HepG2 (cell line): ENCODE results near the gene ASB4. TPM values are rescaled to one million over a fixed set of nuclear protein-coding genes. Genes with fewer than 3 reads are reported as not detected.

ENCODE experiments used
- ATAC-seq: fragments of 200-7000 bp; cut with Tn5 transposase; 3 replicates; pipeline ENCODE4 v1.9.1; 2020; ENCODE audit warnings: mild to moderate bottlenecking, moderate library complexity
- BruUV-seq: library from RNA; stranded (reverse); fragments of 400-500 nt; replicated peaks from 2 replicates; lab custom pipeline; 2021; lab: Mats Ljungman, UMichigan
- CTCF ChIA-PET: fragments of 300-600 bp; formaldehyde crosslinking; extraction: SDS; loops from one replicate; lab custom pipeline; 2021; ENCODE audit warnings: low total read pairs, inconsistent platforms, low intra/inter-chr PET ratio; lab: Yijun Ruan, JAX
- POLR2A ChIA-PET: fragments of 350-600 bp; sonication (Branson Sonifier 250); formaldehyde crosslinking; loops from one replicate; lab custom pipeline; 2020; ENCODE audit warnings: antibody characterized with exemption, inconsistent platforms; lab: Yijun Ruan, JAX
- DNase-seq: peaks from one replicate; pipeline ENCODE4 v3.0.0-alpha.2; 2015; ENCODE audit warnings: low spot score
- FAIRE-seq: peaks from 3 replicates; lab custom pipeline; 2011; peaks lifted over from hg19 to GRCh38; lab: Jason Lieb, UNC
- H2AFZ ChIP-seq: one replicate; pipeline ENCODE4 v1.6.1; 2011; ENCODE audit warnings: low read length, inconsistent platforms
- H3K27ac ChIP-seq: fragments of 300-600 bp; 3 replicates; pipeline ENCODE4 v1.8.0; 2011; ENCODE audit warnings: mixed run types, mild to moderate bottlenecking, mixed read lengths, low read length, inconsistent platforms; ENCODE audit not compliant: insufficient read depth; ENCODE audit errors: extremely low read length
- H3K27me3 ChIP-seq, 2 experiments: fragments of 200-600 bp in 1 of 2; 2 replicates in 1 of 2; 3 replicates in 1 of 2; pipeline versions ENCODE4 v1.6.0 to v1.8.0; 2011; ENCODE audit warnings: low read length in 2 of 2, mild to moderate bottlenecking in 2 of 2, moderate library complexity in 2 of 2, inconsistent platforms in 1 of 2; ENCODE audit not compliant: insufficient read depth in 2 of 2, control insufficient read depth in 1 of 2
- H3K36me3 ChIP-seq, 2 experiments: fragments of 200-600 bp in 1 of 2; replicated peaks in 1 of 2; 2 replicates in 1 of 2; 3 replicates in 1 of 2; pipeline versions ENCODE4 v1.5.1 to v1.8.0; 2011; ENCODE audit warnings: low read length in 2 of 2, inconsistent platforms in 1 of 2; ENCODE audit not compliant: insufficient read depth in 2 of 2, control insufficient read depth in 1 of 2
- H3K4me1 ChIP-seq: 2 replicates; pipeline ENCODE4 v1.5.1; 2012; ENCODE audit warnings: low read length, inconsistent platforms; ENCODE audit not compliant: insufficient read depth
- H3K4me2 ChIP-seq: 2 replicates; pipeline ENCODE4 v1.6.0; 2011; ENCODE audit warnings: low read depth, low read length, inconsistent platforms
- H3K4me3 ChIP-seq, 3 experiments: fragments of 200-600 bp in 1 of 3; sonication (generic), shearing (Covaris generic) in 1 of 3; replicated peaks in 1 of 3; 2 replicates each; pipeline ENCODE4 v1.5.1; 2011 to 2016; ENCODE audit warnings: low read length in 3 of 3, inconsistent platforms in 2 of 3, low read depth in 2 of 3, mild to moderate bottlenecking in 2 of 3, control low read depth in 1 of 3, mixed read lengths in 1 of 3; ENCODE audit not compliant: insufficient read depth in 1 of 3
- H3K79me2 ChIP-seq: one replicate; pipeline ENCODE4 v1.6.1; 2011; ENCODE audit warnings: low read length, inconsistent platforms; ENCODE audit not compliant: insufficient read depth
- H3K9ac ChIP-seq: 2 replicates; pipeline ENCODE4 v1.6.0; 2011; ENCODE audit warnings: mild to moderate bottlenecking, low read depth, low read length, inconsistent platforms; ENCODE audit not compliant: insufficient read depth
- H3K9me3 ChIP-seq: 2 replicates; pipeline ENCODE4 v1.5.1; 2012; ENCODE audit warnings: mild to moderate bottlenecking, low read length
- H4K20me1 ChIP-seq: 2 replicates; pipeline ENCODE4 v1.6.0; 2011; ENCODE audit warnings: inconsistent platforms, mild to moderate bottlenecking, low read length, moderate library complexity; ENCODE audit not compliant: insufficient read depth
- FLYWCH1 ChIP-seq: sonication (generic); formaldehyde crosslinking; IDR thresholded peaks from 2 replicates; pipeline ENCODE4 v1.8.1; 2023; ENCODE audit warnings: mild to moderate bottlenecking, missing genetic modification reagents
- MBD4 ChIP-seq: IDR thresholded peaks from 2 replicates; pipeline ENCODE4 v1.6.1; 2012; ENCODE audit warnings: low read length, inconsistent platforms, borderline replicate concordance
- PHF20 ChIP-seq: sonication (generic); formaldehyde crosslinking; IDR thresholded peaks from 2 replicates; pipeline ENCODE4 v1.5.0; 2020; ENCODE audit warnings: mild to moderate bottlenecking, missing genetic modification reagents
- RNF2 ChIP-seq: fragments of 450-650 bp; conservative IDR thresholded peaks from 2 replicates; pipeline ENCODE4 v1.6.1; 2016; ENCODE audit warnings: low read depth
- ZBTB7B ChIP-seq: sonication (generic); formaldehyde crosslinking; IDR thresholded peaks from 2 replicates; pipeline ENCODE4 v1.4.0; 2020; ENCODE audit warnings: missing genetic modification reagents
- ZBTB8A ChIP-seq: sonication (generic); formaldehyde crosslinking; IDR thresholded peaks from 2 replicates; pipeline ENCODE4 v1.4.0; 2020; ENCODE audit warnings: mild to moderate bottlenecking, low read depth, missing genetic modification reagents, borderline replicate concordance
- ZC3H4 ChIP-seq: sonication (generic); formaldehyde crosslinking; IDR thresholded peaks from 2 replicates; pipeline ENCODE4 v1.4.0; 2020; ENCODE audit warnings: missing genetic modification reagents, borderline replicate concordance
- ZNF124 ChIP-seq: sonication (generic); formaldehyde crosslinking; IDR thresholded peaks from 2 replicates; pipeline ENCODE4 v1.4.0; 2020; ENCODE audit warnings: missing genetic modification reagents
- ZNF569 ChIP-seq: sonication (generic); formaldehyde crosslinking; IDR thresholded peaks from 2 replicates; pipeline ENCODE4 v1.5.0; 2020; ENCODE audit warnings: mild to moderate bottlenecking, missing genetic modification reagents, moderate library complexity, borderline replicate concordance
- ZNF768 ChIP-seq: sonication (generic); formaldehyde crosslinking; IDR thresholded peaks from 2 replicates; pipeline ENCODE4 v1.4.0; 2020; ENCODE audit warnings: missing genetic modification reagents
- ZNF879 ChIP-seq: sonication (generic); formaldehyde crosslinking; IDR thresholded peaks from 2 replicates; pipeline ENCODE4 v1.8.1; 2023; ENCODE audit warnings: missing genetic modification reagents
- WGBS: methylation state at CpG from one replicate; pipeline ENCODE4 v1.1.6; 2017; ENCODE audit warnings: low lambda C conversion rate; 5-methylcytosine and 5-hydroxymethylcytosine counted together
- in situ Hi-C: cut with HindIII; loops from 2 replicates; pipeline ENCODE4 v1.10.0; 2017; ENCODE audit warnings: low pct_unique_long_range_greater_than_20kb; ENCODE audit not compliant: extremely low pct_ligation_motif_present
- intact Hi-C: fragments of 100-400 bp; cut with micrococcal nuclease; formaldehyde crosslinking; loops from one replicate; pipeline ENCODE4 v1.10.0; 2022; ENCODE audit not compliant: unreplicated experiment
- polyA plus RNA-seq, 8 experiments: library from polyadenylated mRNA; depleted of rRNA in 3 of 8; stranded (reverse) in 7 of 8; unstranded in 1 of 8; fragments of >200 nt; fragmentation: Illumina TruSeq in 4 of 8; extraction: Trizol in 4 of 8; gene quantifications; 2 replicates each; pipeline versions ENCODE4 v1.2.1 to v1.2.3, GENCODE V29; 2011 to 2016; ENCODE audit warnings: low read depth in 4 of 8, missing spikeins in 1 of 8, mixed read lengths in 1 of 8; ENCODE audit not compliant: insufficient read depth in 1 of 8
- total RNA-seq, 5 experiments: library from RNA; depleted of rRNA; stranded (reverse); fragments of >200 nt; fragmentation: Illumina TruSeq; extraction: Trizol; gene quantifications; 2 replicates each; pipeline ENCODE4 v1.2.3, GENCODE V29; 2016; ENCODE audit warnings: low read depth in 1 of 5
- TF ChIP-seq, protein P1 (sequence below): sonication (generic); formaldehyde crosslinking; IDR thresholded peaks from 2 replicates; pipeline ENCODE4 v1.8.1; 2023; ENCODE audit warnings: missing genetic modification reagents, inconsistent platforms, borderline replicate concordance
- TF ChIP-seq, protein P2 (sequence below): sonication (generic); formaldehyde crosslinking; IDR thresholded peaks from 2 replicates; pipeline ENCODE4 v1.4.0; 2020; ENCODE audit warnings: missing genetic modification reagents, borderline replicate concordance

Gene ASB4
- total and polyA plus RNA-seq, 2 of the 13 experiments (the other 11 are each of a cell fraction or from before 2014, with no cell fraction given), result 1.1 to 4.0 TPM

DNA sequence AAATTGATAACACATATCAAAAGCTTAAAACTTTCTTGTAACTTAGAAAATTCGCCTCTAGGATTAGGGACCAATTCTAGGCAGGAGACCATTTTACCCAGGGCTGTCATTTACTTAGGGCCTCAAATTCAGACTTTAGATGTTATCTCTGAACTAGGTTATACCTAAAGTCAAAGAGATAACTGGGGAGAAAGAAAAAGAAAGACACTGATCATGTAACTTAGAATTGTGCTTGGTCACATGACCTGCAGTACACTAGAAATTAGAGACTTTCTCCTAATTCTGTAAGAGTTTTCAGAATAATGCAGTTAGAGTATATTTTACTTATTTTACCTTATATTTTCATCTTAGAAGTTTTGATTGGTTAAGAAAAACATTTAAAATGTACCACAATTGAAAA, 16.7 kb downstream of the ASB4 start:
- H3K4me2 ChIP-seq, result no peak overlapping the region
- in situ Hi-C loops, result no loop called here
- TF ChIP-seq MBD4, result no peak
- TF ChIP-seq ZNF569 (CRISPR knock-in tag), result no peak
- TF ChIP-seq, protein P1, sequence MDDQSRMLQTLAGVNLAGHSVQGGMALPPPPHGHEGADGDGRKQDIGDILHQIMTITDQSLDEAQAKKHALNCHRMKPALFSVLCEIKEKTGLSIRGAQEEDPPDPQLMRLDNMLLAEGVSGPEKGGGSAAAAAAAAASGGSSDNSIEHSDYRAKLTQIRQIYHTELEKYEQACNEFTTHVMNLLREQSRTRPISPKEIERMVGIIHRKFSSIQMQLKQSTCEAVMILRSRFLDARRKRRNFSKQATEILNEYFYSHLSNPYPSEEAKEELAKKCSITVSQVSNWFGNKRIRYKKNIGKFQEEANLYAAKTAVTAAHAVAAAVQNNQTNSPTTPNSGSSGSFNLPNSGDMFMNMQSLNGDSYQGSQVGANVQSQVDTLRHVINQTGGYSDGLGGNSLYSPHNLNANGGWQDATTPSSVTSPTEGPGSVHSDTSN, result no peak
- no peak for TF ChIP-seq ZNF124 (CRISPR knock-in tag)
- TF ChIP-seq FLYWCH1 (CRISPR knock-in tag), result no peak
- TF ChIP-seq ZBTB7B (CRISPR knock-in tag), result no peak
- TF ChIP-seq ZNF879 (CRISPR knock-in tag), result no peak
- no peak for TF ChIP-seq PHF20 (CRISPR knock-in tag)
- TF ChIP-seq, protein P2, sequence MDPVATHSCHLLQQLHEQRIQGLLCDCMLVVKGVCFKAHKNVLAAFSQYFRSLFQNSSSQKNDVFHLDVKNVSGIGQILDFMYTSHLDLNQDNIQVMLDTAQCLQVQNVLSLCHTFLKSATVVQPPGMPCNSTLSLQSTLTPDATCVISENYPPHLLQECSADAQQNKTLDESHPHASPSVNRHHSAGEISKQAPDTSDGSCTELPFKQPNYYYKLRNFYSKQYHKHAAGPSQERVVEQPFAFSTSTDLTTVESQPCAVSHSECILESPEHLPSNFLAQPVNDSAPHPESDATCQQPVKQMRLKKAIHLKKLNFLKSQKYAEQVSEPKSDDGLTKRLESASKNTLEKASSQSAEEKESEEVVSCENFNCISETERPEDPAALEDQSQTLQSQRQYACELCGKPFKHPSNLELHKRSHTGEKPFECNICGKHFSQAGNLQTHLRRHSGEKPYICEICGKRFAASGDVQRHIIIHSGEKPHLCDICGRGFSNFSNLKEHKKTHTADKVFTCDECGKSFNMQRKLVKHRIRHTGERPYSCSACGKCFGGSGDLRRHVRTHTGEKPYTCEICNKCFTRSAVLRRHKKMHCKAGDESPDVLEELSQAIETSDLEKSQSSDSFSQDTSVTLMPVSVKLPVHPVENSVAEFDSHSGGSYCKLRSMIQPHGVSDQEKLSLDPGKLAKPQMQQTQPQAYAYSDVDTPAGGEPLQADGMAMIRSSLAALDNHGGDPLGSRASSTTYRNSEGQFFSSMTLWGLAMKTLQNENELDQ (CRISPR knock-in tag), result no peak
- TF ChIP-seq ZNF768 (CRISPR knock-in tag), result no peak
- no peak for TF ChIP-seq RNF2
- no peak for TF ChIP-seq ZBTB8A (CRISPR knock-in tag)
- TF ChIP-seq ZC3H4, result no peak

More for the DNA sequence above, 16.7 kb downstream of the ASB4 start:
- DNase-seq, result no peak
- no peak overlapping the region for H3K9ac ChIP-seq
- BruUV-seq, result no TSS peak
- POLR2A ChIA-PET, result no interaction called here
- intact Hi-C loops, result no loop called here
- CTCF ChIA-PET, result no interaction called here
- no peaks in the 10 kb centered on the region for H3K9me3 ChIP-seq
- no peak overlapping the region for H3K27ac ChIP-seq
- H3K27me3 ChIP-seq, result no peaks in the 10 kb centered on the region
- WGBS, result 71% methylated on average over 1 of the region's 1 CpG
- H3K36me3 ChIP-seq, result no peaks in the 10 kb centered on the region
- H3K79me2 ChIP-seq, result no peaks in the 10 kb centered on the region
- FAIRE-seq, result no peak
- H2AFZ ChIP-seq, result no peak overlapping the region
- no peak overlapping the region for H3K4me3 ChIP-seq
- no peak for ATAC-seq
- peaks cover 29% of the 10 kb centered on the region for H3K4me1 ChIP-seq
- H4K20me1 ChIP-seq, result no peaks in the 10 kb centered on the region
